SH-SY5Y (cell line): ENCODE measurements around the gene TTF1.

Experiments
- GATA2 ChIP-seq: IDR thresholded peaks from 2 replicates; pipeline ENCODE4 v1.6.1; 2011; ENCODE audit warnings: mild to moderate bottlenecking, low read depth, low read length
- GATA3 ChIP-seq: IDR thresholded peaks from 2 replicates; pipeline ENCODE4 v1.6.1; 2011; ENCODE audit warnings: low read depth, mild to moderate bottlenecking, low read length, moderate library complexity

DNA sequence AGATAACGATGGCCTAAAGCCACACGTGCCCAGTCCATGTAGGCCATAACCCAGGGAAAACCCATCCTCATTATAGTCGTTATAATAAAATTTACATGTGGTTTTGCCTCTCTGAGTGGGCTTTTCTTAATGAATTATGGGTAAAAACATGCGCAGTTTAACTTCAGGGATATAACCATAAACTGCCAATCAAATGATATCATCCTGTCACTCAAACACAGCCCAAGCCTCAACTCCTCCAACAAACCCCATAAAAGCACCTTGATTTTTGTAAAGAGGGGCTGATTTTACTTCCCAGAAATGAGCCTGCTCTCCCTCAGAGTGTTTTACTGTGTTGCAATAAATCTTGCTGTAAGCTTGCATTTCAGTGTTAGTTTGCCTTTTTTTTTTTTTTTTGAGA, 36.0 kb downstream of the TTF1 start:
- TF ChIP-seq GATA2 = no peak
- TF ChIP-seq GATA3 = no peak
